ENCODE results near the gene MTMR2. TPM values are rescaled to one million over a fixed set of nuclear protein-coding genes. Genes with fewer than 3 reads are reported as not detected.

MTMR2 gene
- total RNA-seq, 2 experiments from 2014 or later: 36.5 to 39.7 TPM

DNA sequence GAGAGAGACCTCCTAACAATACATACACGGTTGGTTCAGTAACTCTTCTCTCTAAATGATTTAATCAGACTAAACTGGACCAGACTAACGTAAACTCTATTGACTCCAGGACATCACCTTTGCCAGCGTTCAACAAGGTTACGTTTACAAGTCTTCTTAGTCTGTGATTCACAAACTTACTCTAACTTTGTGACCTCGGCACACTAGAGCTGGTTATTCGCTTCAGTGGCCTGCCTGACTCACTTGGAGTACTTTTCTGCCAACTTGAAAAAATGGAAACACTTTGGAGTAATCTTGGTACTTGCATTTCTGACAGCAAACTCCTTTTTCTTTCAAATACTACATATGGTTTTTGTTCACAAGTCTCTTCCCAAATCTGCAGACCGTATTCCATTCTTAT lies 26.2 kb downstream of the MTMR2 start:
- TF ChIP-seq CTCF (IDR thresholded peaks at IDR 0.05): no peak
- no peaks in the 10 kb centered on the region for H3K9me3 Mint-ChIP-seq
- DNase-seq (no peak), ATAC-seq (no peak)
- H3K4me1 Mint-ChIP-seq (ENCODE audit: low read depth): peaks cover 5% of the 10 kb centered on the region
- ChIA-PET CTCF (interaction anchor here (1.0 kb wide), 1 partner anchor 10 kb away, joined by 3 read pairs; no protein-coding TSS in a partner anchor), POLR2A (interaction anchor here (0.5 kb wide), 1 partner anchor 414 kb away, joined by 3 read pairs; no protein-coding TSS in a partner anchor)
- intact Hi-C loops (cut with micrococcal nuclease): no loop called here
- H3K36me3 Mint-ChIP-seq (ENCODE audit: low read depth): no peaks in the 10 kb centered on the region
- H3K27me3 Mint-ChIP-seq: no peaks in the 10 kb centered on the region
- H3K27ac Mint-ChIP-seq: no peak overlapping the region
- H3K4me3 Mint-ChIP-seq: no peak overlapping the region

GRCh38 chr11:95895815-95896214 lies 28.1 kb downstream of the MTMR2 start:
- intact Hi-C loops (cut with micrococcal nuclease): no loop called here
- no peak for TF ChIP-seq CTCF (IDR thresholded peaks at IDR 0.05)
- H3K4me1 Mint-ChIP-seq (ENCODE audit: low read depth): peaks cover 5% of the 10 kb centered on the region
- no peaks in the 10 kb centered on the region for H3K27me3 Mint-ChIP-seq
- DNase-seq (no peak), ATAC-seq (no peak)
- H3K4me3 Mint-ChIP-seq: no peak overlapping the region
- CTCF ChIA-PET: no interaction called here
- H3K27ac Mint-ChIP-seq: no peak overlapping the region
- no peaks in the 10 kb centered on the region for H3K9me3 Mint-ChIP-seq
- POLR2A ChIA-PET: no interaction called here
- no peaks in the 10 kb centered on the region for H3K36me3 Mint-ChIP-seq (ENCODE audit: low read depth)

- intact Hi-C loops (cut with micrococcal nuclease): no loop called here
- Mint-ChIP-seq H3K27ac (no peak overlapping the region), H3K4me3 (no peak overlapping the region), H3K4me1 (ENCODE audit: low read depth) (peaks cover 12% of the 10 kb centered on the region), H3K36me3 (ENCODE audit: low read depth) (peaks cover 4% of the 10 kb centered on the region), H3K9me3 (no peaks in the 10 kb centered on the region), H3K27me3 (no peaks in the 10 kb centered on the region)
- ATAC-seq: no peak
- no peak for TF ChIP-seq CTCF (IDR thresholded peaks at IDR 0.05)
- ChIA-PET POLR2A (no interaction called here), CTCF (no interaction called here)
- DNase-seq: no peak
Measured at GRCh38 chr11:95892892-95893570, 30.9 kb downstream of the MTMR2 start.

DNA sequence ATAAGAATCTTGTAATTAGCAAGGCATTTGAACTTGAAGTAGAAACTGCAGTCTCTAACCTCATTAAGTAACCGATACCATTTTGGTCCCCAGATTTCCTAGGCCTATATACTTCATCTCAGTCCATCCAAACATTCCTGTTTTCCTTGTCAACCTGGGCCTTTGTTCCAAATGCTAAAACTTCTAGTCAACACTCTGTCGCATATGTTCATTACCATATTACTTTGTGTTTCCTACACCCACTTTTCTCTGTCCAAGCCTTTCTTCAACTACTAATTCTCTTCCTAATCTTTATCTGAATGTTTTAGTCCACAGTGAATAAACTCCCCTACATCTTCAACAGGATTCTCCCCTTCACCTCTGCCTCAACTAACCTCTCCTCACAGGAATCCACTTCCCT lies 31.4 kb downstream of the MTMR2 start:
- intact Hi-C loops (cut with micrococcal nuclease): no loop called here
- Mint-ChIP-seq H3K4me3 (no peak overlapping the region), H3K27me3 (no peaks in the 10 kb centered on the region), H3K9me3 (no peaks in the 10 kb centered on the region), H3K4me1 (ENCODE audit: low read depth) (peaks cover 12% of the 10 kb centered on the region), H3K36me3 (ENCODE audit: low read depth) (peaks cover 6% of the 10 kb centered on the region), H3K27ac (no peak overlapping the region)
- POLR2A ChIA-PET: no interaction called here
- CTCF ChIA-PET: no interaction called here
- no peak for TF ChIP-seq CTCF (IDR thresholded peaks at IDR 0.05)
- DNase-seq (no peak), ATAC-seq (no peak)

DNA sequence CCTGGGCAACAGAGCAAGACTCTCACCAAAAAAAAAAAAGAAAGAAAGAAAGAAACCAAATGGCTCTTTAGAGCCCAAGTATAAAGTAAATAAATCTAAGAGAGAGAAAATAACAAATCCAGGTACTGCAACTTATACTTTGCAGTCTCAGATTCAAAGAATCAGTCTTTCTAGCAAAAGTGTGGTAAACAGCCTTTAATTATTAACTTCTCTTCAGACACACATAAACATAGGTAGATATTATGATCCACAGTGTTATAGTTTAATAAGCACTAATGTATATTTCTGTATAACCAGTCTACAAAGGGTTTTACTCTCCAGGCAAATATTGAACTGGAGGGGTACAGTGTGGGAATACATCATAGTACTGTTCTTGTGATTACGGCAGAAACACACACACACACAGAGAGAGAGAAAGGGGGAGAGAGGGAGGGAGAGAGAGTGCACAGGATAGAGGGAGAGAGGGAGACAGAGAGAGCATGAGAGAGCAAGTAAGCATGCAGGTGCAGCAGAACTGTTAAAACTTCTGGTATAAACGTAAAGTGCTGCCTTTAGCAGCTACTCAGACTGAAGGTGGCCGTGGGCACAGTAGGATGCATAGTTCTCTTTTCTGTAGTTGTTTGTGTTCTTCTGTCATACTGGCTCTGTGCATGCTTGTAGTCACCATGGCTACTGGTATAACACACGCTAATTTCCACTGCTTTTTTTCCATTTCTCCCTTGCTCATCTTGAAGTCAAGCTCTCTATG lies 32.3 kb downstream of the MTMR2 start:
- peaks cover 12% of the 10 kb centered on the region for H3K4me1 Mint-ChIP-seq (ENCODE audit: low read depth)
- no peak overlapping the region for H3K27ac Mint-ChIP-seq
- TF ChIP-seq CTCF (IDR thresholded peaks at IDR 0.05): no peak
- intact Hi-C loops (cut with micrococcal nuclease): no loop called here
- CTCF ChIA-PET: interaction anchor here (1.6 kb wide), 1 partner anchor 43 kb away, joined by 3 read pairs; no protein-coding TSS in a partner anchor
- peaks cover 12% of the 10 kb centered on the region for H3K36me3 Mint-ChIP-seq (ENCODE audit: low read depth)
- DNase-seq (no peak), ATAC-seq (no peak)
- POLR2A ChIA-PET: interaction anchor here (0.7 kb wide), 1 partner anchor 1663 kb away, joined by 3 read pairs; no protein-coding TSS in a partner anchor
- no peaks in the 10 kb centered on the region for H3K27me3 Mint-ChIP-seq
- no peaks in the 10 kb centered on the region for H3K9me3 Mint-ChIP-seq
- no peak overlapping the region for H3K4me3 Mint-ChIP-seq

Data from activated CD8-positive, alpha-beta T cell treated with anti-CD3 and anti-CD28 coated beads for 36 hours (primary cell).